ENCODE results near the gene SH3TC2.

GRCh38 chr5:149079883-149080282, 17.0 kb upstream of the SH3TC2 start:
- TF ChIP-seq POLR2AphosphoS5 (IDR thresholded peaks at IDR 0.05; ENCODE audit: borderline replicate concordance, low read depth, low read length) (no peak), EZH2 (IDR thresholded peaks at IDR 0.05) (no peak)
